Left colon (tissue), 2 donors: ENCODE data around the gene GPR141. TPM values are rescaled to one million over a fixed set of nuclear protein-coding genes. Genes with fewer than 3 reads are reported as not detected.

Source experiments
- ATAC-seq: fragments of 200-7000 bp; cut with Tn5 transposase; one replicate; pipeline ENCODE4 v1.9.1; 2020; ENCODE audit warnings: mild to moderate bottlenecking, moderate library complexity
- DNase-seq, 2 donors: peaks; one replicate each; pipeline ENCODE4 v3.0.0-alpha.2; 2020
- intact Hi-C, 2 donors: fragments of 100-400 bp; cut with DNase I in 1 of 2; cut with micrococcal nuclease in 1 of 2; formaldehyde crosslinking; loops; one replicate each; pipeline versions ENCODE4 v1.11.2 to v1.14.0; 2022; cut with DNase I, micrococcal nuclease
- long read RNA-seq: library from polyadenylated mRNA; unstranded; transcript quantifications from one replicate; pipeline ENCODE4 v2.0.0, GENCODE V29; 2021
- total RNA-seq, 2 donors: library from RNA; stranded (reverse); fragmentation: NEBNext Ultra II Directional; extraction: Animal tissue kit (Norgen Biotek cat#: 25700); gene quantifications; one replicate each; pipeline ENCODE4 v1.2.1, GENCODE V29; 2021
- donor health status: DM: no; HTN: no; CAD: no.
- donor health status: DM: yes; HTN: yes; CAD: no.

The GPR141 gene, protein sequence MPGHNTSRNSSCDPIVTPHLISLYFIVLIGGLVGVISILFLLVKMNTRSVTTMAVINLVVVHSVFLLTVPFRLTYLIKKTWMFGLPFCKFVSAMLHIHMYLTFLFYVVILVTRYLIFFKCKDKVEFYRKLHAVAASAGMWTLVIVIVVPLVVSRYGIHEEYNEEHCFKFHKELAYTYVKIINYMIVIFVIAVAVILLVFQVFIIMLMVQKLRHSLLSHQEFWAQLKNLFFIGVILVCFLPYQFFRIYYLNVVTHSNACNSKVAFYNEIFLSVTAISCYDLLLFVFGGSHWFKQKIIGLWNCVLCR
- total RNA-seq, result under 1 TPM; 0.40 to 0.50 TPM
- long read RNA-seq, result 0 reads

DNA sequence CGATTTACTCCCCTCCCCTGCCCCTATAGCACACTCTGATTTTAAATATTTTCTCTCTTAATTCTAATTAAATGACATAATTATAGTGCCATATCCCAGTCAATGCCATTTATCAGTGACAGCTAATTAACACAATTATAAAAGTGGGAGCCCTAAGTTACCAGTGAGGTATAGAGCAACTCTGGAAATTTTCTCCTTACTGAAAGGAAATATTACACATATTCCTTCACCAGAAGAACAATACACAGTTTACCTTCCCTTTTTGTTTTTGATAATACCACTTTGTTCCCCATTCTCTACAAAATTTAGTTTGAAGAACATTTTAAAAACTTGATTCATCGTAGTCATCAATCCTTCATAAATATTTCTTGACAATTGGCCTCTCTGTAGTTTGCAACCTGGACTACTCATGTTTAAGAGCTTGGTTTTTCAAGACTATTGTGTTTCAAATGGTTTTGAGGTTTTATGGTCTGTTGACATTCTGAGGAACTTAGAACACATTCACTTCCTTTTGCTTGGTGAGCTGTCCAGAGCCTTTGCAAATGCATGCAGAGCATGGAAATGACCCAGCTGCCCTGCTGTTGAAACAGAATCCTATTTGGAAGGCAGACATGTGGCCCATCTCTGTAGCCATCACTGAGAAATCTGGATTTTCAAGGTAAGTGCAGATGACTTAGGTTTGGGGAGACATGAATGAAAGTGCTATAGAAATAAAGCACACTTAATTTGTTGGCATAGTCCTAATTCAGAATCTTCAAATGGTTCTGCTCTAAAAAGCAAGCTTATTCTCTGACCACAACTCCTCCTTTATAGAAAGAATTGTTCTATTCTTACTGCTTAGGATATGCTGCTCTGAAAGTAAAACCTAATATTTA is at the start of gene GPR141:
TSS of gene GPR141 (plus strand) at position 521 of the 875 bp plus-strand sequence. CDS start 56,628 bp downstream, outside the sequence.
- no peak for ATAC-seq
- intact Hi-C loops, result no loop called here
- no peak for DNase-seq

DNA sequence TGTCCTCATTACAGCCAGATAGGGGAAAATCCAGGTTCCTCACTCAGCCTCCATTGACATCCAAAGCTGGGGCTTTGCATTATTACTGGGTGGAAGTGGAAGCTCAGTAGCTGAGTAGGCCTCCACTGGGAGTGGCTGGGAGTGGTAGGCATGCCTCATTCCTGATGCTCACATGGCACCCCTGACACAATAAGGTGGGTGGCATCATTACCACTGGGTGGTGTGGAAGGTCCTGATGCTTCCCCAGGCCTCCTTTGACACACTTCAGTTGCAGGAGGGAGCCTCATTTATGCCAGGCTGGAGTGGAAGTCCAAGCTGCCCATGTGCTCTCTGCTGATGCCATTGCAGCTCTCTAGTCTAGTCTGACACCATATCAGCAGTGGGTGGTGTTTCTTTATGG is 48.2 kb upstream of the GPR141 start:
- intact Hi-C loops, result no loop called here
- DNase-seq (no peak), ATAC-seq (no peak)

DNA sequence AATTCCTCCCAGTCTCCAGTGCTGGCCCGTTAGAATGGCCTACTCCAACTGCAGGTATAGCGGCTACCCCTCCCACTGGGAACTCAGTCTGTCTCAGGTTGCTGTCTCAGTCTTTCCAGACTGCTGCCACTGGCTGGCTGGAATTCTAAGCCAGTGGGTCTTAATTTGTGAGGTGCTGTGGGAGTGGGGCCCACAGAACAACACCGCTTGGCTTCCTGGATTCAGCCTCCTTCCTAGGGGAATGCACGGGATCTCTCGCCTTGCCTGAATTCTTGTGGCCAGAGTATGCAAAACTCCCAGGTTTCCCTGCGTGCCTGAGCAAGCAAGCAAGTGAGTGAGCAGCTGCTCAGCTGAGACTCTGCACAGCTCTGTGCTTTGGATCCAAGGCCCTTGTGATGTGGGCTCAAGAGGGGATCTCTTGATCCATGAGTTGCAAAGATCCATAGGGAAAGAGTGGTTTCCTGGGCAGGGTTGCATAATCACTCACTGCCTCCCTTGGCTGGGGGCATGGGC is 41.5 kb upstream of the GPR141 start:
- intact Hi-C loops, result no loop called here
- DNase-seq (no peak), ATAC-seq (no peak)

DNA sequence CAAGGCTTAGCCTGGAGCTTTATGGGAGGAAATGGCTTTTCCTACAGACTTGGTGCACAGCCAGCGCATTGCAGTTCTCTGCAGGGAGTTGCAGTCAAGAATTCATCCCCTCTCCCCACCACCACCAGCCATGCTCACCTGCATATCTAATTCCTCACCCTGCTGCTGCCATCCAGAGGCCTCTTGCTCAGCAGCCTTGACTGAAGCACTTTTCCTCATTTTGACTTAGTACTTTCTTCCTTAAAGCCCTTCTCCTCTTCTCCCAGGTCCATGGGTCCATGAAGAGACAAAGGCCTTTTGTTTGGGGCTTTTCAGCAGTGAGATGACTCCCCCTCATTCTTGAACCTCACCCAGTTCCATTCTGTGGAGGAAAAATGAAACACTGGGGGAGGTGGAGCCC is 39.7 kb upstream of the GPR141 start:
- intact Hi-C loops, result no loop called here
- ATAC-seq (no peak), DNase-seq (no peak)

DNA sequence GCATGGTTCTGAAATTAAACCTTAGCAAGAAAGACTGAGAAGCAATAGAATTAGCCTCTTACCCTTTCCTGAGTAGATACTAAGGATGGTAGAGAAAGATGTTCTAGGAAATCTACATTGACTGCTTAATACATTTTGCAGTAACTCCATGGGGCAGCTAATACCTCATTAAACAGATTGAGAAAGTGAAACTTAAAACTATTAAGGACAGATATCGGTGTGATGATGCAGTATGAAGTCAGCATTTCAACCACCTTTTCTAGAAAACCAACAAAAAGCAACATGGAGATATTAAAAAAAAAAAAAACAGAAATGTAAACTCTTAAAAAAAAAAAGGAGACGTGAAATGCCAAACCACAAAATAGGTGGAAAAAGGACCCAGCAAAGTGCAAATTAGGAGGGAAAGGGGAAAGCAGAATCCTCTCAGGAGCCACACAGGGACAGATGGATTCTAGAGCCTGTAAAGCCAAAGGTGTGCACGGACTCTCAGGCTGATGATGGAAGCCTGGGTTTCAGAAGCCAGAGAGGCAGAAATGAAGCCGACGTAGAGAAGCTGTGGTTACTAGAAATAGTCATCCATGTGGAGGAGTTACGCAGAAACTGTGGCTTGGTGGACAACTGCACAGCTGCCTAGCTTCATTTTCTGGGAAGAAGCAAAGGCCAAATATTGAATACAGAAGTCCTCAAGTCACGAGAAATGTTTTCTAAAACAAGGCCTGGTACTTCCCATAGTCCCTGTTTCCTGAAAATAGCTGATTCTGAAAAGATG is 38.1 kb upstream of the GPR141 start:
- intact Hi-C loops, result no loop called here
- DNase-seq, result no peak
- no peak for ATAC-seq

DNA sequence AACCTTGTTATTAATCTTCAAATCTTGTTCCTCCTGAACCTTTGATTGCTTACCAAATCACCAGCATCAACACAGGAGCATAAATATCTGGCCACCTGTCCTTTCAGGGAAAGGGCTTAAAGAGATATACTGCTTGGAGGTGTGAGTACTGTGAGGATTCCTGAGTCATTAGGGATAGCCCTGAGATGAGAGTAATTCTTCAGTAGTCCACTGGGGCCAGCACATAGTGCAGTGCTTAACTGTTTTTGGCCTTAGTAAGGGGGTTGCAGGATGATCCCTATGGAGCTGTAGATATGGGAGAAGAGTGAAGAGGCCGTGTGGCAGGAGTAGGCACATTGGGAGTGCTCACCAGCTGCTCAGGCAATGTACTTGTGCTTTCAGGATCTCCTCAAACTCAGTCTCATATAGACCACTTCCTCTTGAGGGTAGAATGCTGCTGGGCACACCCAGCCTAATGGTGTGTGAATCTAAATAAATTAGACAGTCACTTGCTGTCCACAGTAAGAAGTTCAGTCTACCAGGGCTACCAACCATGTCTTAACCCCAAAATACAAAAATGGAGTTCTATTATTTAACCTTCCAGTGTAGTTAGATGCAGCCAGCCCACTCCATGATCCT is 26.5 kb upstream of the GPR141 start:
- no peak for ATAC-seq
- intact Hi-C loops, result no loop called here
- no peak for DNase-seq

DNA sequence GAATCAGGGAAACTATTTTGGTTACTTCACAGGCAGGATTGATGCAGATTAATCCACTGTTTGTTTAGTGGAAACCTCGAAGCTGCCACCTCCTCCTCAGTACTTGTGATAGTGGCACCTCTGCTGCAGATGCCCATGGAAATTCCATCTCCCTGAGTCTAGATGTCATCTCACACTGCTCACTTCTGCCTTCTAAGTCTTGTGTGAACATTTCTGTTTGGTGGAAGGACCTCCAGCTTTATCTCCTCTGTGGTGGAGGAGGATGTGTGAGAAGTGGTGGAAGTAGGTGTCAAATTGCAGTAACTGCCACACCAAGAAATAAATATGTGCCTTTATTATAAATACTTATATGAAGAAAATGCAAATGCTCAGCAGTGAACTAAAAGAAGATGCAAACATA is 25.8 kb upstream of the GPR141 start:
- no peak for ATAC-seq
- DNase-seq, result no peak
- intact Hi-C loops, result no loop called here

DNA sequence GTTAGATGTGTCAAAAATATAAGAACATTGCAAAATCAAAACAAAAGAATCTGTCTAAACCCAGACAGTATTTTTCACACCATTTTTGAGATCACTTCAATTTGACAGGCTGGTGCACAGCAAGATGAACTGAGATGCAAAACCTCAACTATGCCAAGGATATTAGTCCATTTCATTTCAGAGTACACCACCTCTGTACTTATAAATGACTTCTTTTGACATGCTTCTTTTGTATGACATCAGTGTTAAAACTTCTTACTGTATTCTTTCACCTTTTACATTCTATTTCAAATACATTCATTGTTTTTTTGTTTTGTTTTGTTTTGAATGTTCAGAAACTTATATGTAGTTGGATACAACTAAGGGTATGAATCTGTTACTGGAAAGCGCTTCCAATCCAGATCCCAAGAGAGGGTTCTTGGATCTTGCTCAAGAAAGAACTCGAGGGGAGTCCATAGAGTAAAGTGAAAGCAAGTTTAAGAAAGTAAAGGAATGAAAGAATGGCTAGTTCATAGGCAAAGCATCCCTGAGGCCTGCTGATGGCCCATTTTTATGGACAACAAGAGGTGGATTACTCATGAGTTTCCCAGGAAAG is 23.5 kb upstream of the GPR141 start:
- intact Hi-C loops, result no loop called here
- ATAC-seq, result no peak

DNA sequence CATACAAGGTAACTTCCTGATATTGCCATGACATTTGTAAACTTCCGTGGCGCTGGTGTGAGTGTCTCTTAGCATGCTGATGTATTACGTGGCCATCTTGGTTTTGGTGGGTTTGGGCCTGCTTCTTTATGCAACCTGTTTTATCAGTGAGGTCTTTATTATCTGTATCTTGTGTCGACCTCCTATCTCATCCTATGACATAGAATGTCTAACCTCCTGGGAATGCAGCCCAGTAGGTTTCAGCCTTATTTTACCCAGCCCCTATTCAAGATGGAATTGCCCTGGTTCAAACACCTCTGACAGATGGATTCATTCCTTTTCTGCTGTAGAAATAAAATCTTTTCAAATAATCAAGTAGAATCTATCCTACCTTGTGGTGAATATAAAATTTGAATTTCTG is 23.0 kb upstream of the GPR141 start:
- no peak for ATAC-seq
- DNase-seq, result no peak
- intact Hi-C loops, result no loop called here

More for the DNA sequence above, 23.5 kb upstream of the GPR141 start:
- no peak for DNase-seq

DNA sequence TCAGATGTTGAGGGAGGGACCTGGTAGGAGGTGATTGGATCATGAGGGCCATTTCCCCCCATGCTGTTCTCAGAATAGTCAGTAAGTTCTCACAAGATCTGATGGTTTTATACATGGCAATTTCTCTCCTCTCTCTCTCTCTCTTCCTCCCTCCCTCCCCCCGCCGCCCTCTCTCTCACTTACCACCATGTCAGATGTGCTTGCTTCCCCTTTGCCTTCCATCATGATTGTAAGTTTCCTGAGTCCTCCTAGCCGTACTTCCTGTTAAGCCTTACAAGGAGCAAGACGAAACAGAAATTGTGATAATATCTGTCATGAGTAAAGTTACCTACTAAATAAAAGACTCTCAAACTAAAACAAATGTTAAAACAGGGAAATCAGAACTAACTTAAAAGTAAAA is 19.9 kb upstream of the GPR141 start:
- no peak for ATAC-seq
- intact Hi-C loops, result no loop called here

DNA sequence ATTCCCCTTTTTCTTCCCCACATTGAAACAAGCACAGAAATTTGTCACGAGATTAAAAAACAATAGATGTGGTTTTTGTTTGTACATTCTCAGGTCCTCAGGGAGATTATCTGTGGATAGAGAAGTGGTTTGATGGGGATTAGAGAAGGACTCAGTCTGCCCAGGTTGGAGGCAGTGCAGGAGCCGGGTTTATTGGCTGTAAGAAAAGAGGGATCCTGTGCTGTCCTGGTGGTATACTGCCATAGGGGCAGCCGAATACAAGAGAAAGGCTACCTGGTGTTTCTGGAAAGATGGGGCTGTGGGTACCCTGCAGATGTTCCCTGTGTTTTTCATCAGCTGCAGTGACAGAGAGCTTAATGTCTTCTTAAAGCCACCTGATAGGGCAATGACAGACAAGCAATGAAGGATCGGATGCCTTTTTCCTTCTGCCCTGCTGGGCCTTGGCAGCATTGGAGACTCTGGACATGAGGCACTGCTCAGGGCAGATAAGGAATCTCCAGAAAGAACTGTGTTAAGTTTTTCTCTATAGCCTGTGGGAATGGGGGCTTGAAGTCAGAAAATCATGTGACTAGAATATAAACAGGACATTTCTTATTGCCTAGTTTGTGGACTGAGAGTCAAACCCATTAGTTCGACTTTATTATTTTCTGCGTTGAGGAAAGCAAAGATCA is 18.1 kb upstream of the GPR141 start:
- intact Hi-C loops, result no loop called here
- ATAC-seq (no peak), DNase-seq (no peak)

More for the DNA sequence above, 19.9 kb upstream of the GPR141 start:
- DNase-seq, result no peak

DNA sequence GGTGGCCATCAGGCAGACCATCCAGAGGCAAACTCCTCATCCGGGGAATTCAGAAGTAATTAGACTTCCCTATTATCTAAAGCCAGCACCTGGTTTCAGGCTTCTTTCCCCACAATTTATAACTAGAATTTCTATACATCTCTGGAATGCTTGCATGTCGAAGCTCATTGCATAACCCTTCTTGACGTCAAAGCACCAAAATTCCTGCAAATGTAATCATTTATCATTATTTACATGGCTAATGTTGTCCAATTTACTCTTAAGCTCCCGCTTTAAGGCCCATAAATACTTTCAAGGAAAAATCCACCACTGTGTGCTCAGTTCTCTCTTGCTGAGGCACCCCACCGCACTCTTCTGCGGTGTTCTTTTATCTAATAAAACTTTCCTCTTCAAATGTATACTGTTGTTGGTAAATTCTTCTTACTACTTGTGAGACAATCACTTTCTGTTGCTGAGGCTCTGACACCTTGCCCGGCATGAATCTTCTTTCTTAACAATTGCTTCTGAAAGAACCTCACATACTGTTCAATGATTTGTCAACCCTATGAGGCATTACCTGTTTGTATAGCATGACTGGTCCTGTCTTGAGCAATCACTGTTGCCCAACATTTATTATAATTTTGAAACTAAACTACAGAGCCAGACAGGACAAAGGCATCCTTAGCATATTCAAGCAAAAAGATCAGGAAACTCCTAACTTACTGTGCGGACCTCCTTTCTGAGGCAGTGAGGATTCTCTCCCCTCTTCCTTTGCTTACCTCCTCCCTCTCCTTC is 17.4 kb upstream of the GPR141 start:
- intact Hi-C loops, result no loop called here
- ATAC-seq (no peak), DNase-seq (no peak)

DNA sequence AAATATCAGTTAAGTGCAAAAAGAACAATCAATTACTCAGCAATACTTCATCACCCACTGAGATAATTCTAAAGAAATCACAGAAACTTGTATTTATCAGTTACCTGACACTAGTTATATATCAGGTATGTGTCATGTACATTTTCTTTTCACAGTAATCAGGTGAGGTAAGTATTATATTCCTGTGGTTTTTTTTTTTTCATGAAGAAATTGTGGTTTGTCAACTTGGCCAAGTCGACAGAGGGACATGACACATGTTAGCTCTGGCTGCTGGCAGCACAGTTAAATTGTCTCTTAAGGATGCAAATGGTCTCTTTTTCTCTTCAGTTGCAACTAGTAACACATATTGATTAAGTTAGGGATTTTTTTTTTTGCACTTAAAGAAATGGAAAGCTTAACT is 13.7 kb upstream of the GPR141 start:
- DNase-seq (no peak), ATAC-seq (no peak)
- intact Hi-C loops, result no loop called here

DNA sequence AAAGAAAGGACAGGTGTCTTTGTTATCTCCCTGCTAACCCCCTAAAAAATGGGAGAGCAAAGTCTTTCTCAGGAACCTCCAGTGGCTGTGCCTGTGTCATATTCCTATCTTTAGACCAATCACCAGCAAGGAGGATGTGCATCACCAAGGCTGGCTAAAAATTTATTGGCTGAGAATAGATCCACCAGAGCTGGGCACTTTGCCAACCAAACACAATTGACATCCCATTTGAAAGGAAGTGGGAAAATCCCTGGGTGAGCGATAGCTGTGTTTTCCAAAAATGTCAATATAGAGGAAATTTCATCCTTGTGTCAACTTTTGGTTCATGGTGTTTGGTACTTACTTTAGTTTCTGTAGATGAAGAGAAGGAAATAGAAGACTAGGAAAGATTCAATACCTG is 13.1 kb upstream of the GPR141 start:
- no peak for ATAC-seq
- no peak for DNase-seq
- intact Hi-C loops, result no loop called here

DNA sequence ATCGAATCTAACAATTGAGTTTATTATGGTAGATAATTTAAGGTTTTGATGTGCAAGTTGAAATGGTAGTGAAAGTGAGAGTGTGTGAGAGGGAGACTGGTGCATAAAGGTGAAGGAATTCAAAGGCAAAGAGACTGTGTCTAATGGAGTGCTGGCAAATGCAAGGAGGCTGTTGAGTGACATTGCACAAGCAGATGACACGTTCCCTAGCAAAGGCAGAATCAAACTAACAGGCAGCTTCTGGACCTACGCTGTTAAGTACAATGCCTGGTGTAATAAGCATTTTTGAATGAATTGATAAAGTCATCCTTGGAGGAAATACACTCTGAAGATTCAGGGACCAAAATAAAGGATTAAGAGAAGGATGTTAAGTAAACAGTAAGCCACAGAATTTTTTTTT is 11.7 kb upstream of the GPR141 start:
- ATAC-seq (no peak), DNase-seq (no peak)
- intact Hi-C loops, result no loop called here

DNA sequence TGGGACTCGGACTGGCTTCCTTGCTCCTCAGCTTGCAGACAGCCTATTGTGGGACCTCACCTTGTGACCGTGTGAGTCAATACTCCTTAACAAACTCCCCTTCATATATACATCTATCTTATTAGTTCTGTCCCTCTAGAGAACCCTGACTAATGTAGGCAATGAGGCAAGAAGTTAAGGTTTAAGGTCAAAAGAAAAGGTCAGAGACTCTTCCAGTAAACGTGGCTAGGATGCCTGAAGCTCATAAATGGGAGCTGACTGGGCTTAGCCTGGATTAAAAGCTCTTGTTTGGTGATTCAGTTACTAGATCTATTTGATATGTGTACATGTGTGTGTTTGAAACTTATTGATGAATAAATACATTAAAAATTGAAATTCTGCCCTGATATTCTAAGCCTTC is 10.6 kb upstream of the GPR141 start:
- no peak for DNase-seq
- intact Hi-C loops, result no loop called here

DNA sequence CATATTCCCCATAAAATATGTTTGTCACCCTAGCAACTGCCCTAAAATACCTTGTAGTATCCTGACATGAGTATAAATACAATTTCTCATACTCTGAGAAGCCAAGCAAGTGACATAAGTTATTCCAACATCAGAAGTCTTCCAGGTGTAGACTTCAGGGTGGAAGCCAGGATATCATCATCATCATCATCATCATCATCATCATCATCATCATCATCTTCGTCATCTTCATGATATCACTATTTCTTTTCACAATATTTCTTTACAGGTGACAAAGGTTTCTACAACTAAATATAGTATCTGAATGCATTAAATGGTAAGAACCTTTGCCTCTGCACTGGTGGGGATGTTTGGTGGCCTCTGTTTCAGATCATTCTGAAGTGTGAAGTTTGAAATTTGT is 10.0 kb upstream of the GPR141 start:
- intact Hi-C loops, result no loop called here
- ATAC-seq (no peak), DNase-seq (no peak)

More for the DNA sequence above, 10.6 kb upstream of the GPR141 start:
- ATAC-seq, result no peak
